ENCODE data around the gene MICAL3.

The MICAL3 gene

GRCh38 chr22:17807578-17808410 is 216.6 kb downstream of the MICAL3 start:
- DNase-seq, result no peak

GRCh38 chr22:17807086-17807485 is 217.3 kb downstream of the MICAL3 start:
- no peak for DNase-seq

- DNase-seq, result no peak
These were observed 217.9 kb downstream of the MICAL3 start for GRCh38 chr22:17806437-17806836.

GRCh38 chr22:17804331-17805080 is 219.9 kb downstream of the MICAL3 start:
- DNase-seq, result no peak

GRCh38 chr22:17803609-17804270 is 220.6 kb downstream of the MICAL3 start:
- DNase-seq, result no peak

GRCh38 chr22:17802822-17803221 is 221.5 kb downstream of the MICAL3 start:
- DNase-seq, result no peak

GRCh38 chr22:17802411-17802810 is 221.9 kb downstream of the MICAL3 start:
- DNase-seq, result no peak

- DNase-seq, result no peak
These were observed 226.4 kb downstream of the MICAL3 start for GRCh38 chr22:17797721-17798559.

- no peak for DNase-seq
These were observed 227.7 kb downstream of the MICAL3 start for GRCh38 chr22:17796695-17797094.

GRCh38 chr22:17795661-17796548 is 228.5 kb downstream of the MICAL3 start:
- no peak for DNase-seq

GRCh38 chr22:17794726-17795542 is 229.4 kb downstream of the MICAL3 start:
- no peak for DNase-seq

- DNase-seq, result no peak
These were observed 231.4 kb downstream of the MICAL3 start for GRCh38 chr22:17792854-17793434.

- DNase-seq, result no peak
These were observed 232.1 kb downstream of the MICAL3 start for GRCh38 chr22:17792299-17792698.

GRCh38 chr22:17791196-17791595 is 233.2 kb downstream of the MICAL3 start:
- no peak for DNase-seq

- no peak for DNase-seq
These were observed 234.8 kb downstream of the MICAL3 start for GRCh38 chr22:17789379-17790200.

GRCh38 chr22:17788528-17789378 is 235.6 kb downstream of the MICAL3 start:
- DNase-seq, result no peak

- no peak for DNase-seq
These were observed 236.5 kb downstream of the MICAL3 start for GRCh38 chr22:17787716-17788330.

GRCh38 chr22:17787241-17787640 is 237.1 kb downstream of the MICAL3 start:
- no peak for DNase-seq
